Measurements from ENCODE around the gene ARL15.

- TF ChIP-seq CTCF (conservative IDR thresholded peaks at IDR 0.05 in 1 of 2, IDR thresholded peaks at IDR 0.05 in 1 of 2; ENCODE audit: extremely low read depth in 1 of 2, insufficient read depth in 1 of 2, low read depth in 1 of 2, low read length in 2 of 2) (no peak), EZH2 (IDR thresholded peaks at IDR 0.05; ENCODE audit: borderline replicate concordance, low read length) (no peak)
These were observed 386.0 kb downstream of the ARL15 start for GRCh38 chr5:53924392-53924791.
